NCI-H146 treated with DMSO at 0.1 percent for 48 hours (cell line): Measurements from ENCODE around the gene ZNF319.

Experiments used
- DNase-seq: peaks from one replicate; lab custom pipeline; 2025; ENCODE audit not compliant: unreplicated experiment; lab: John Stamatoyannopoulos, UW

Gene ZNF319

GRCh38 chr16:57957673-57958392, 42.6 kb downstream of the ZNF319 start:
- no peak for DNase-seq

GRCh38 chr16:57956924-57957672, 43.4 kb downstream of the ZNF319 start:
- DNase-seq, result no peak

- no peak for DNase-seq
These were observed 44.1 kb downstream of the ZNF319 start for GRCh38 chr16:57956270-57956808.

GRCh38 chr16:57955572-57956188, 44.8 kb downstream of the ZNF319 start:
- DNase-seq, result no peak

- no peak for DNase-seq
These were observed 46.6 kb downstream of the ZNF319 start for GRCh38 chr16:57953857-57954256.

- no peak for DNase-seq
These were observed 47.6 kb downstream of the ZNF319 start for GRCh38 chr16:57952909-57953308.

- DNase-seq, result no peak
These were observed 49.1 kb downstream of the ZNF319 start for GRCh38 chr16:57951204-57951960.

- no peak for DNase-seq
These were observed 50.1 kb downstream of the ZNF319 start for GRCh38 chr16:57950382-57950781.

- DNase-seq, result no peak
These were observed 50.8 kb downstream of the ZNF319 start for GRCh38 chr16:57949595-57950238.

GRCh38 chr16:57949013-57949412, 51.5 kb downstream of the ZNF319 start:
- no peak for DNase-seq

- DNase-seq, result no peak
These were observed 52.4 kb downstream of the ZNF319 start for GRCh38 chr16:57948027-57948426.

GRCh38 chr16:57947261-57947660, 53.2 kb downstream of the ZNF319 start:
- no peak for DNase-seq

GRCh38 chr16:57946181-57946801, 54.2 kb downstream of the ZNF319 start:
- no peak for DNase-seq

- no peak for DNase-seq
These were observed 54.7 kb downstream of the ZNF319 start for GRCh38 chr16:57945740-57946138.

GRCh38 chr16:57944970-57945739, 55.3 kb downstream of the ZNF319 start:
- no peak for DNase-seq
